T-helper 1 cell (primary cell): ENCODE data around the gene EFHD1.
"Not testable (repeated sequence)": the region's sequence is repeated elsewhere in the genome, so short reads cannot be mapped to it uniquely, and the experiment has no call there.

Experiments used
- DNase-seq, 5 donors: peaks; one replicate each; pipeline ENCODE4 v3.0.0-alpha.2; 2012 to 2020

Gene EFHD1

GRCh38 chr2:232652505-232652851 is 19.1 kb downstream of the EFHD1 start:
- no peak for DNase-seq

DNA sequence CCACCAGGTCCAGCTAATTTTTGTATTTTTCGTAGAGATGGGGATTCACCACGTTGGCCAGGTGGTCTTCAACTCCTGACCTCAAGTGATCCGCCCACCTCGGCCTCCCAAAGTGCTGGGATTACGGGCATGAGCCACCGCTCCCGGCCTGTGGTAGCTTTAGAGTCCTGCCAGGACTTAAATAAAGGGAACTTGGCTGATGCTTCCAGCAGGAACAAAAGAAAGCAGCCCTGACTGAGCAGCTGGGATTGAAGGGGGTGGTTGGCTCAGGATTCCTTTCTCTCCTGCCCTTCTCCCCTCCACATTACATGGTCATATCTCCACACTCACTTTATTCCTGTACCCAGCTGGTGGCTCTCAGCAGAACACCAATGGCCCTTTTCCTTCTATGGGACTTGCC is 20.0 kb downstream of the EFHD1 start:
- no peak for DNase-seq

DNA sequence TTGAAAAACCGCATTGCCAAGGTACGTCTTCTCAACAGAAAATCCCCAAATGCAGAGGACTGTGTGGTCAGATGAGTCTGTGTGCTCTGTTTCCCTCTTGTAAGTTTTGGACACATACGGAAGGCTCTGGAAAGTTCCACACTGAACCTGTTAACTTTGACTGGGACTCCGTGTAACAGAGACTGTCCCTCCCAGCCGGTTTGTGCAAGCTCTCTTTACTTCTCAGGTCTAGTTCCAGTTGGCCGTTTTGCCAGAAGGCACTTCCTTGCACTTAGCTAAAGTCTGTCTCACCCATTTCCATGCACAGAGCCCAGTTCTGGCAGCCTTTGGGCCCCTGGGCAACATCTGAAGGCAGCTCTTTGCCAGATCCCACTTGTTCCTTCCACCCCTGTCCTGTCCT is 22.0 kb downstream of the EFHD1 start:
- no peak for DNase-seq

- DNase-seq: no peak
Observed at GRCh38 chr2:232658217-232658785, 24.9 kb downstream of the EFHD1 start.

- DNase-seq: no peak
Observed at GRCh38 chr2:232659359-232659758, 26.0 kb downstream of the EFHD1 start.

DNA sequence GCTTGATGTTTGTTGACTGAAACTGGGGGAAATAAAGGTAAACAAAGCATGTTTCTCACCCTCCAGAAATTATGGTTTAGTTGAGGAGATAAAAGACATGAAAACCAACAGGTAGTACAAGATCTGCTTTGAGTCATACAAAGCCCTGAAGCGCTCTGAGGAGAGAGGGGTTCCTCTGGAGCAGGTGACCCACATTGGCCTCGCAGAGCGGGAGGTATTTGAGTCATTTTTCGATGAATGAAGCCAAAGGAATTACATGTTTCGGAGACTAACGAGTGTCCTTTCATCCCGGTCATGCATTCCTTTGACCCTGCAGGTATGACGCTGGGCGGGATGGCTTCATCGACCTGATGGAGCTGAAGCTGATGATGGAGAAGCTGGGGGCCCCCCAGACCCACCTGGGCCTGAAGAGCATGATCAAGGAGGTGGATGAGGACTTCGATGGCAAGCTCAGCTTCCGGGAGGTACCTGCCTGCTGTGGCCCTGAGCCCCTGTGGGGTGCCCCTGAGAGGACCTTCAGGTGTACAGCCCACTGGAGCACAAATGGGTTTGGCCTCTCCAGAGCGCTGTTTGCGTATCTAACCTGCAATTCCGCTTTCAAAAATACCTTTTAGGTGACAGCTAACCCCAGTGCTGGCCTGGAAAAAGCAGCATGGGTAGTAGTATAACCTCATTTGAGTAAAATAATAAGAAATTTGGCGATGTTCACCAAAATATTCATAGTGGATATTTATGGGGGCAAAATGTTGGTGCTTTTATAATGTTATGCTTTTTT is 29.3 kb downstream of the EFHD1 start:
- DNase-seq: no peak

DNA sequence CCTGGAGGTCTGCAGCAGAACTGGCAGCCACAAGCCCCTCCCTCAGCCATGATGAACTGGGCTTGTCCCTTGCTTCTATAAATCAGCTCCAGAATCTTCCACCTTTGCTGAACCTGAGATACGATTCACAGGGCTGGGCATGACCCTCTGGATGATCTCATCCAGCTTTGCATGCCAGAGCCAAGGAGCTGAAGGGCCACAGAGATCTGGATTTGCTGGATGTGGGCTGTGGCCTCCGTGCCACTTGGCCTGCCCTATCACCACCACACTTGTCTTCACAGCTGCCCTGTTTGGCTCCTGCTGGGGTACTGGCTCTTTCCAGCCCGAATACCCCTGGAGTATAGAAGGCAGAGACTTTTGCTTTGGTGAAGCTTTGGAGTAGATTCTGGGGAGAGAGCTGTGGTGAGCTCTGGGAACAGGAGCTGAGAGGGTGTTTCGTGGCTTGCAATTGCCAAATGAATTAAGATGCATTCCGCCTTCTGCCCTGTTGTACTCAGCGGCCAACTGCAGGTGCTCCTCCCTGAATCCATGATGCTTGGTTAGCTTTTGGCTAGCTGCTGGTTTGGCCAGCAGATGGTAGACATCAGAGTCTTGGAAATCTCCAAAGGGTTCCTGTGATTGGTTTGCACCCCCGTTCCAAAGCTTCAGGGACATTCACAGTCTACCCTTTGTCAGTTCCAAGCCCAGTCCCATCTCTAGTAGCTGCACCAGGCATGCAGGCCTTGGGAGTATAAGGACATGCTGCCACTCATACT is 32.8 kb downstream of the EFHD1 start:
- DNase-seq: no peak

DNA sequence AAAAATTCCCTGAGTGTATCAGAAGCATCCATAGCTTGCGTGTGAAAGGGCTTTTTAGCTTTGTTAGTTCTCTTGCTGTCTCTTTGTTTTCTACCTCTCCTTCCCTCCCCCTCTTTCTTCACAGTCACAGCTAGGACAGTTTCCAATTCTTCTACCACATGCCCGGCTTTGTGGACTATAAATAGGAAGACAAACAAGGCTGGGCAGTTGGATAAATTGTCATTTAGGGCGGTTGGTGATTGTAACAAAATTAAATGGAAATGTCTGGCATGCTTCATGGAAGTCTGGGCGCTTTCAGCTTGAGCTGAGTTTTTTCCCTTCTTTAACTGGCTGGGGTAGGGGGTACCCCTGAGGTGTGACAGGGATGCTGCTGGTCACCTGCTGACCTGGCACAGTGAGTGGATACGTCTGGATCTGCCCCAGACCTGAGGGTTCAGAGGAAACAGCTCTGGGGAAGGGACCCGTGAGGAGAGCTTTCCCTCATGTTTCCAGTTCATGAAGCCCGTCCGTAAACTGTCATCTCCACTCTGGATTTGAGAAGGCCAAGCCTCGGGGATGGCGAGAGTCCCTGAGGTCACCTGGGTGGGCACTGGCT is 34.7 kb downstream of the EFHD1 start:
- no peak for DNase-seq

GRCh38 chr2:232668805-232669444 is 35.5 kb downstream of the EFHD1 start:
- DNase-seq: no peak

DNA sequence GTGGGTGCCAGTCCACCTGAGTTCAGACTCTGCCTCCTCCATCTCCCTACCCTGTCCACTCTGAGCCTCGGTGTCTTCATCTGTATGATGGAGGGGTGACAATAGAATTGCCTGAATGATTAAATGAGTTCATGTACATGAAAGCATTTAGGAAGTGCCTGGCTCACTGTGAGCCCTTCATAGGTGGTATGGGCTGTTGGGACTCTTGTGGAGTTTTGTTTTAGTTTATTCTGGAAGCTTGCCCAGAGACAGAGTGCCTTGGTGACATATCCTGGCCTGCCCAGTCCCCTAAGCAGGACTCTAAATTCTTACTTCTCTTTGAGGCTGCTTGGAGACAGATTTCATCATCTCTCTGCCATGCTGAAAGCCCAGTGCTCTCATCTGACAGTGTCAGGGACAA is 39.2 kb downstream of the EFHD1 start:
- no peak for DNase-seq

DNA sequence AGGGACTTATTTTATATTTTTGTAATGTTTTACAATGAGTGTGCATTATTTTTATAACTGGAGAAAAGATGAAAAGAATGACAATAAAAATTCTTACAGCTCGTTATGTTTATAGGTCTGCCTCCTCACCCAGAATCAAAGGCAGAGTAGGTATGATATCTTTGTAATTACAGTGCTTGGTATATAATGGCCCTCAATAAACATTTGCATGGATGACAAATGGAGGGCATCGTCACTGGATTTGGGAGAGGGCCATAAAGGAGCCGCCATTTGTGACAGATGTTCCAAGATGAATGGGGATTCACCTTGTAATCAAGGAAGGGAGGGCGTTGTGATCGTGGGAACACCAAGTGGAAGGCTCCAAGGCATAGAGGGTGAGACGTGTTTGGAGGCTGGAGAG is 41.1 kb downstream of the EFHD1 start:
- DNase-seq: no peak

DNA sequence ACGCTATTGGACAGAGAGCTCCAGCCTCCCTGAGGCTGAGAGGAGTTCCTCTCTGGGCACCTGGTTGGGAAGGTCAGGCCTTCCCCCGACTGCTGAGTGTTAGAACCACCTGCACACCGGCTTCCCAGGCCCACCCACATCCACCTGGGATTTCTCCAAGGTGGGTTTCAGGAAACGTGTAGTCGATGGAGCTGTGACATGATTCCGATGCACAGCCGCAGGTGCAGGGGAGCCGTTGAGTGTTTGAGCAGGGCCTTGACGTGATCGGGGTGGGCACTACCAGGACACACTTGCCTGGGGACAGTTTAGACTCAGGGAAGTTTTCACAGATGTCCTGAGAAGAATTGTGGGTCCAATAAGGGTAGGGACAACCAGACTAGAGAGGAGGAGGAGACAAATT is 42.0 kb downstream of the EFHD1 start:
- DNase-seq: no peak

GRCh38 chr2:232680006-232680405 is 46.6 kb downstream of the EFHD1 start:
- no peak for DNase-seq

GRCh38 chr2:232681527-232681926 is 48.1 kb downstream of the EFHD1 start:
- DNase-seq: no peak

GRCh38 chr2:232683368-232683767 is 50.0 kb downstream of the EFHD1 start:
- DNase-seq: no peak

- not testable (repeated sequence) for DNase-seq
Observed at GRCh38 chr2:232685391-232685790, 52.0 kb downstream of the EFHD1 start.

- DNase-seq: no peak
Observed at GRCh38 chr2:232687382-232688160, 54.2 kb downstream of the EFHD1 start.

- no peak for DNase-seq
Observed at GRCh38 chr2:232688201-232688600, 54.8 kb downstream of the EFHD1 start.

GRCh38 chr2:232689152-232689910 is 55.9 kb downstream of the EFHD1 start:
- DNase-seq: no peak

DNA sequence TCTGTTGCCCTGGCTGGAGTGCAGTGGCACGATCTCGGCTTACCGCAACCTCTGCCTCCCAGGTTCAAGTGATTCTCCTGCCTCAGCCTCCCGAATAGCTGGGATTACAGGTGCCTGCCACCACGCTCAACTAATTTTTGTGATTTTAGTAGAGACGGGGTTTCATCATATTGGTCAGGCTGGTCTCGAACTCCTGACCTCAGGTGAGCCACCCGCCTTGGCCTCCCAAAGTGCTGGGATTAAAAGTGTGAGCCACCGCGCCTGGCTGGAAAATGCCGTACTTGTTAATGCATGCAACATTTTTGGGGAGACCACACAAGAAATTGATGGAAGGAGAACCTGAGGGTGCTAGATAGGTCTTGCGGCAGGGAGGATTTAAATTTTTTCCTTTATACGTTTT is 57.7 kb downstream of the EFHD1 start:
- DNase-seq: not testable (repeated sequence)

GRCh38 chr2:232693344-232693743 is 59.9 kb downstream of the EFHD1 start:
- no peak for DNase-seq
